NCI-H1694 (cell line): ENCODE data around the gene RTN4.

ENCODE experiments used
- DNase-seq: peaks from one replicate; lab custom pipeline; 2025; lab: John Stamatoyannopoulos, UW

The RTN4 gene

DNA sequence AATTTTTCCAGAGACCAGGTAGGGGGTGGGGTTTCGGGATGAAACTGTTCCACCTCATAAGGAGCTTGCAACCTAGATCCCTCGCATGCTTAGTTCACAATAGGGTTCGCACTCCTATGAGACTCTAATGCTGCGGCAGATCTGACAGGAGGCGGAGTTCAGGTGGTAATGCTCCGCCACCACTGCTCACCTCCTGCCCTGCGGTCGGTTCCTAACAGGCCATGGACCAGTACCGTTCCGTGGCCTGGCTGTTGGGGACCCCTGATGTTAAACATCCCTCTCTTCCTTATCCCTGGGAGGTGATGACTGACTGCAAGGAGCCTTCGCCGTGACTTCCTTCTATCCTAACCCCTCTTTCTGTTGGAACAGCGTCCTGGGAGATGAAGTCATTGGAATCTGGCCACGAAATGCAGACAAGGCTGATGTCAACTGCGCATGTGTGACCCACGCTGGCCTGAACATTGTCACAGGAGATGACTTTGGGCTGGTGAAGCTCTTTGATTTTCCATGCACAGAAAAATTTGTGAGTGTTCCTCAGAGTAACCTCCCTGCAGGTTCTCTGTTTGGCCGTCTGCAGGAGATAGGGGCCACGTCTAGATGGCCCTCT, 82.4 kb downstream of the RTN4 start:
- DNase-seq, result no peak

DNA sequence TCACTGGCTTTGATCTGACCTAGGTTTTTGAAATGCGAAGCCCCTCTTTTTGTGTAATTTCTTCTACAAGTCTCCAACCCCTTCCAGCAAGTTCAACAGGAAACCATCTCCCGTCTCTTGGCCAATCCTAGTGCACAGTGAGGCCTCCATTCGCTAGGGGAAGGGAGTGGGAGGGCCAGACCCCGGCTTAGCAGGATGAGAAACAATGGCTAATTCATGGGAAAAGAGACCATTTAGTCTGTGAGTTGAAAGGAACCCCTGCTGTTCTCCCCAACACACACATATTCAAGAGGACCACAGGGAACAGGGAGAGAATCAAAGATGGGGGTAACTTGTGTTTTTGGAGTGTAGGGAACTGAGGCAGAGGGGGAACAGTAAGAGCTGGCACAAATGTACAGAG, 83.0 kb downstream of the RTN4 start:
- no peak for DNase-seq

GRCh38 chr2:54966837-54967236, 83.4 kb downstream of the RTN4 start:
- DNase-seq, result no peak

DNA sequence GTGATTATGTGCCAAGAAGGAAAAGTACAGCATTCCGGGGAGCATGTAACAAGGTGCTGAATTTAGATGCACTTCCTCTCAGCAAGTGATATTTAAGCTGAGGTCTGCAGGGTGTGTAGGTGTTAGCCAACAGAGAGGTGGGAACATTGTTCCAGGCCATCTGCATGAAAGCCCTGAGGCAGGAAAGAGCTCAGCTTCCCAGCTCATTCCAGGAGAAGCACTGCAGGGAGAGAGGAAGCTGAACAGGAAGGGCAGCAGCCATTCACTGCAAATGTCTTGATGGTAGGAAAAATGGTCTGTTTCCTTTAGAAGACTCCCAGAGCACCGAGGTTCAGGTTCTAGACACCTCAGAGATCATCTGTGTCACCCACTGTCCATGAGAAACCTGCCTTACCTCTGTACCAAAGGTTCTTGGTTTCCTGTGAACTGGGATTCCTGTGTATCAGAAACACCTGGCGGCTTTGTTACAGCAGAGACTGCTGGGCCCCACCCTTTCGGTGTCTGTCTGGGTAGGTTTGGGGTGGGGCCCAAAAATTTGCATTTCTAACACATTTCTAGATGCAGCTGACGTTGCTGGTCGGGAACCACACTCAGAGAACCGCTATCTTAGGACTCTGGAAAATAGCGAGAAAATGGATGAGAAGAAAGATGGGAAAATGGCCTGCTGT, 84.0 kb downstream of the RTN4 start:
- no peak for DNase-seq

- DNase-seq, result no peak
These were observed 84.8 kb downstream of the RTN4 start for GRCh38 chr2:54965425-54965824.

GRCh38 chr2:54964816-54965215, 85.4 kb downstream of the RTN4 start:
- DNase-seq, result no peak

- DNase-seq, result no peak
These were observed 86.0 kb downstream of the RTN4 start for GRCh38 chr2:54964271-54964670.

- no peak for DNase-seq
These were observed 86.8 kb downstream of the RTN4 start for GRCh38 chr2:54963476-54963875.

DNA sequence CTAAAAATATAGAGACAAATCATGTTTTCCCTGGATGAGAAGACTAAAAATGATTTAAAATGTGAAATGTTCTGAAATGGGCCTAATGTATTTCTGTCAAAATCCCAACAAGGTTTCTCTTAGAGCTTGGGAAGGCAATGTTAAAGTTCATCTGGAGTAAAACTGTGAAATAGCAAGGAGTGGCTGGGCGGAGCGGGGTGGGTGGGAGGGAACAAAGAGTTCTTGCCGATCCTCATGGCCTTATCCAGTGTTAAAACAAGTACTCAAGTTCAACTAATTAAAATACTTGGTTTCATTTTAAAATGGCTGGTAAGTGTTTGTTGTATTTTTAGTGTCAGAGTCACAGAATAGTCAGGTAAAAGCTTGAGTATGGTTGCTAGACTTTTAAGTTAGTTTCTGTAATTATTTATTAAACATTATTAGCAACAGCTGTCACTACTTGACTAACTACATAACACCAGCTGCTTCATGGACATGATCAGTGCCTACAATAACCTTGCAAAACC, 87.3 kb downstream of the RTN4 start:
- DNase-seq, result no peak

DNA sequence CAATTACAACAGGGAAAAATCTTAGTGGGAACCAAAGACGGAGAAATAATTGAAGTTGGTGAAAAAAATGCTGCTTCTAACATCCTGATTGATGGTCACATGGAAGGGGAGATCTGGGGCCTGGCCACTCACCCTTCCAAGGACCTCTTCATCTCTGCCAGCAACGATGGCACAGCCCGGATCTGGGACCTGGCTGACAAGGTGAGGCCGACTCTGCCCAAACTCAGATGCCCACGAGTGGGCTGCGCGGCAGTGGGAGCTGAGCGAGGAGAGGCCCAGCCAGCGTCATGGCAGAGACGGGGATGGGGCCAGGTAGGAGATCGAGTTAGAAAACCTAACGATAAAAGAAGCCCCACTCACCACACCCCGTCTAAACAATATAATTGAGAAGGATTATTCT, 87.7 kb downstream of the RTN4 start:
- DNase-seq, result no peak

DNA sequence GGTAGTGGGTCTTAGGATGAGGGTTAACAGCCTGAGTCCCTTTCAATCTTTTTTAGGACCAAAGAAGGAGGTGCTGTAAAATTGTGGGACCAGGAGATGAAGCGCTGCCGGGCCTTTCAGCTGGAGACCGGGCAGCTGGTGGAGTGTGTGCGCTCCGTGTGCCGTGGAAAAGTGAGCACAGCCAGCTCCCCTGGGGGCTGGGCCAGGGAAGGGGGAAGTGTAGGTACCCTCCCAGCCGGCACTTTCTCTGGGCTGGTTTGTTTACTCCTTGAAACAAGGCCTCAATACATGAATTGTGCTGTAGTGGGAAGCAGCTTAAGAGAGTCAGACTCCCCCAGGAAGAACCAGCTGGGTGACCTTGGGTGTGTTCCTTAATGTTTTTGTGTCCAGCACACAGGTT, 90.1 kb downstream of the RTN4 start:
- DNase-seq, result no peak

- no peak for DNase-seq
These were observed 91.4 kb downstream of the RTN4 start for GRCh38 chr2:54958717-54959371.

DNA sequence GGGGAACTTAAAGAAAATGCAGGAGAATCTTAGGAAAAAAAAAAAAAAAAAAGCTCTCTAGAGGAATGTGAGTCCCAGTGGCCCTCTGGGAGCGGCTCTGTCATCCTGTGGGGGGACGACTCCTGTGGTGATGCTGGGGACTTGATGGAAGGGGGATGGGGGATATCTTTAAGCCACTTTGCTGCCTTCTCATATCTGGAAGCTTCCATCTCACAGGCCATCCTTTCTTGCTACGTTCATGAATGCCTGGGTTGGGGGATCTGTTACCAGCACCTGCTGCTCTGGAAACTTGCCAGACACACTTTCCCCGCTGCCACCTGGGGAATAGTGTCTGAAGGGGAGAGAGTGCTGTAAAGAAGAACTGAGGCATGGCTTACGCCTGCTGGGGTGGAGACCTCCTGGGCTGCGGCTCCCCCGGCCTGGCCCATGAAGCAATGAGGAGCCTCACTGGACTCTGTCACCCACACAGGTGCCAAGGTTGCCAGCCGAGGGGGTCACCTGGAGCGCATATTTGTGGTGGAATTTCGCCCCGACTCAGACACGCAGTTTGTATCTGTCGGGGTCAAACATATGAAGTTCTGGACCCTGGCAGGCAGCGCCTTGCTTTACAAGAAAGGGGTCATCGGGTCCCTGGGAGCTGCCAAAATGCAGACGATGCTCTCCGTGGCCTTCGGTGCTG, 92.8 kb downstream of the RTN4 start:
- DNase-seq, result no peak

DNA sequence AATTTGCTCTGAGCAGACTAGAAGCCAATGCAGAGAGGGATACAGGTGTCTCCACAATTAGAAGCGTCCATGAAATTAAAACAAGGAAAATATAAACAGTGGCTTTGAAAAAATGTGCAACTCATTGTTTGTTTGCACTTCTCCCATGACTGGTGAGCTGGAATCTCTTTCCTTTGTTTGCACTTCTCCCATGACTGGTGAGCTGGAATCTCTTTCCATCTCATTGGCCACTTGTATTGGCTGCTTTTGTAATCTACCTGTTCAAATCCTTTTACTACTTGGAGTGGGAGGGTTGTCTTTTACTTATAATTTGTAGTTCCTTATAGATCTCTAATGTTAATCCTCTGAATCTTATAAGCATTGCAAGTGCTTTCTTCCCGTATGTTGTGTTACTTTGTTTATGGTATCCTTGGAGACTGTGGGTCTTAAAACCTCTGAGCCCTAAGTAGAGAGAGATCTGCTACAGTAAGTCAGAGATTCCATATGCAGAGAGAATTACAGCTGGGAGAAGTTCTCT, 94.1 kb downstream of the RTN4 start:
- DNase-seq, result no peak

DNA sequence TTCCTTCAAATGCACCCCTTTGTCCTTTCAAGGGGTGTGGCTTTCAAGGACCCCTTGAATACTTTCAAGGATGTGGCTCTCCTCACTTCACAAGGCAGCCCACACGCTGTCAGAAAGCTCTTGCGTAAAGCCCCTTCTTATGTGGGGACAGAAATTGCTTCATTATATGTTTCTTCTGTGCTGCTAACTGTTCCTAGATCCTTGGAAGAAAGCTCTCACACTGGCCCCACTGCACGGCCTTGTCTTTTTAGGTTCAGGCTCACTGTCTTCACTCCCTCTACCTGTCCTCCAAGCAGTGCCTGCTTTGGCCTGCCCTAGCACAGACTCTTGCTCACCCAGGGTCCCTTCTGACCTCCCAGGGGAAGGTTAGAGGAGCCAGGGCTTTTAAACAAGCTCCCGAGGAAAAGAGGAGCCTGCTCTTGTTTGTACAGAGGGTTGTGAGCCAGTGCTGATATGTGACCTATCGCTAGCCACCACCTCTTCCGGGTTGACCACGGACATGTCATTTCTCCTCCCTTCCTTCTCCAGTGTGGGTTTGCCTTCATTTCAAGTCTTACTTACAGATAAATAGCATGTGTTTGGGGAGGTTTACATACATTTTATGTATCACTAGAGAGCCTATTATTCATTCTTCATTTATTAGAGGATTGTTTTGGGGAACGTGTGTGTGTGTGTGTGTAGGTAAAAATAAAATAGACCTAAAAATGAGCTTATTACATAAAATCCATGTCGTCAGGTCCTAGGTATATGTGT, 94.7 kb downstream of the RTN4 start:
- DNase-seq, result no peak

DNA sequence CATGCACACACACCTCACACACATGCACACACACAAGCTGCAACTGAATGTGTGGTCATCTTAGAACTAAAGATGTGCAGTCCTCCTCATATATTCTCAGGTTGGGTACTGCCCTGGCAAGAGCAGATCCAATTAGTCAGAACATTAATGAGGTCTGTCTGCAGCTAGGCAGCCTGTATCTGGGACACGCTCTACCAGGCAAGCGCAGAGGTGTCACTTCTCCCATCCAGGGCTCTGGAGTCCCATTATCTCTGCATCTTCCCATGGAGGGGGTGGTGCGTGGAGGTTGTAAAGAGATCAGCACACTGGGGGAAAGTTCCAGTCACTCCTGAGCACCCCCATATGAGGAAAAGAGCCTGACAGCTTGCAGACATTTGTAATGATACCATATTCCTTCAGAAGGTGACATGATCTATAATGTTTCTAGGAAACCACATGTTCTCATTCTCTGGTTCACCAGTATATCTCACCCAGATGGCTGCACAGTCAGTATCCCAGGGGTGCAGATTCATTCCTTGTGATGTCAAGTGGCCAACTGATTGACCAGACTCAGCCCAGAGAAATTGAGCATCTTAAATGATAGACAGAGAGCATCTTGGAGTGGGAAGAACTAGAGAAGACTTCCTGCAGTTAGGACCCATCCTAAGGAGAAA, 95.4 kb downstream of the RTN4 start:
- no peak for DNase-seq

DNA sequence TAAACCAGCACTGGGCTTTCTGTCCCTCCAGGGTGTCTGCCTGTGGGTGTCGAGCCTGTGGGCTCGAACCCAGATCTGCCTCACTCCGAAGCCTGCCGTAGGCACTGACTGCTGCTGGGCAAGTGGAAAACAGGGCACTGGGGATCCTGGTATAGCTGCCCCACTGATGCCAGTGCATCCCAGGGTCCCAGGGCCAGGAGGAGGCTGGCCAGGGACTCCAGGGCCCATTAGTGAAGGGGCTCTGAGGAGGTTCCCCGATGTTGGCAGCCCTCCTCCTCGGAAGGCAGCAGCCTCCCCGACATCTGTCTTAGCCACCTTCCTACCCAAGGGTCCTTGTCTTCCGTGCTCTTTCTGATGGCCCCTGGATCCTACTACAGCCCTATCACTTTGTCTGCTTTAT, 96.1 kb downstream of the RTN4 start:
- DNase-seq, result no peak

- DNase-seq, result no peak
These were observed 97.2 kb downstream of the RTN4 start for GRCh38 chr2:54952978-54953456.

DNA sequence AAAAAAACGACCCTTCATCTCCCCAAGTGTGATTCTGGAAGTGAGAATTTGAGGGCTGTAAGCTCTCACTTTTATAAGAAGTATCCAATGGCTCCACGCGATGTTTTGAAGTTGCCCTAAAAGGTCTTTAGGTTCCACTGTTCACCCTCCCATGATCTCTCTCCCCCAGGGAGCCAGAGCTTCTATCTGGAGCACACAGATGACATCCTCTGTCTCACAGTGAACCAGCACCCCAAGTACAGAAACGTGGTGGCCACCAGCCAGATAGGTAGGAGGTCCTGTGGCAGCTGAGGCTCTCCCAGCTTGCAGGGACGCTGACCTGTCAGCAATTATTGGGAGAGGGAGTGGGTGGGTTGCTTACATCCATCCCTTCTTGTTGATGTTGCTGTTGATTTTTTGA, 97.8 kb downstream of the RTN4 start:
- DNase-seq, result no peak

GRCh38 chr2:54950811-54951210, 99.4 kb downstream of the RTN4 start:
- no peak for DNase-seq

DNA sequence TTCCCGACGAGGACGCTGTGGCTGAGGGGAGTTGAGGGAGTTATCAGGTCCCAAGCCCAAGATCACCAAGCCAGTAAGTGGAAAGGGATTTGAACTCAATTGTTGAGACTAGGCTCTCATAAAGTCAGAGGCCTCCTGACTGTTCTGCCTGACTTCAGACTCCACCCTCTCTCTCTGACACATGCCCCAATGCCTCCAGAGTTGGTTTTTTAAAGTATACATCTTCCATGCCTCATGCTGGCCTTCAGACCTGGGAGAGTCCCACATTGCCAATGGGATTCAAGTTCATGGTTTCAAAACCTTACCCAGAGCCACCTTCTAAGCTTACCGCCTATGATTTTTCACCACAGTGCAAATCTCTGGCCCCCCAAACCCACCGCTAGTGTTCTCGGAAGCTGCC, 100.8 kb downstream of the RTN4 start:
- DNase-seq, result no peak
